Parathyroid adenoma (tissue), 2 donors: ENCODE results near the gene TARS1.

Experiments
- H2AFZ ChIP-seq: fragments of 300-600 bp; sonication (generic); one replicate; pipeline ENCODE4 v1.7.0; 2017; ENCODE audit warnings: antibody characterized with exemption, mild to moderate bottlenecking
- H3K27ac ChIP-seq: fragments of 300-600 bp; sonication (generic); one replicate; pipeline ENCODE4 v1.7.0; 2017
- H3K27me3 ChIP-seq: fragments of 300-600 bp; sonication (generic); one replicate; pipeline ENCODE4 v1.7.0; 2017; ENCODE audit warnings: low read length; ENCODE audit not compliant: control insufficient read depth, insufficient read depth
- H3K36me3 ChIP-seq: fragments of 300-600 bp; sonication (generic); one replicate; pipeline ENCODE4 v1.7.0; 2017; ENCODE audit warnings: low read length; ENCODE audit not compliant: control insufficient read depth, insufficient read depth
- H3K4me1 ChIP-seq: fragments of 300-600 bp; sonication (generic); one replicate; pipeline ENCODE4 v1.7.0; 2017; ENCODE audit warnings: control low read depth
- H3K4me2 ChIP-seq: fragments of 300-600 bp; sonication (generic); one replicate; pipeline ENCODE4 v1.7.0; 2017; ENCODE audit warnings: low read length
- H3K4me3 ChIP-seq: fragments of 300-600 bp; sonication (generic); one replicate; pipeline ENCODE4 v1.7.0; 2017; ENCODE audit warnings: low read depth, low read length
- H3K79me2 ChIP-seq: fragments of 300-600 bp; sonication (generic); one replicate; pipeline ENCODE4 v1.7.0; 2017; ENCODE audit warnings: control low read depth
- H3K9ac ChIP-seq: fragments of 300-600 bp; sonication (generic); one replicate; pipeline ENCODE4 v1.7.0; 2017; ENCODE audit warnings: mild to moderate bottlenecking
- H3K9me3 ChIP-seq: fragments of 300-600 bp; sonication (generic); one replicate; pipeline ENCODE4 v1.7.0; 2017; ENCODE audit warnings: low read length; ENCODE audit not compliant: control insufficient read depth
- CTCF ChIP-seq: fragments of 300-600 bp; sonication (generic); IDR thresholded peaks from one replicate; pipeline ENCODE4 v1.7.0; 2017; ENCODE audit warnings: antibody characterized with exemption, mild to moderate bottlenecking
- donor health status: primary hyperparathyroidism.

The TARS1 gene

GRCh38 chr5:33494466-33494865 lies 53.7 kb downstream of the TARS1 start:
- Histone ChIP-seq H3K4me2 (no peak overlapping the region), H3K9ac (no peak overlapping the region), H3K27ac (no peak overlapping the region), H3K36me3 (no peaks in the 10 kb centered on the region), H2AFZ (no peak overlapping the region), H3K4me1 (no peaks in the 10 kb centered on the region), H3K79me2 (no peaks in the 10 kb centered on the region), H3K27me3 (no peaks in the 10 kb centered on the region), H3K9me3 (no peaks in the 10 kb centered on the region), H3K4me3 (no peak overlapping the region)
- TF ChIP-seq CTCF, result no peak

GRCh38 chr5:33501260-33501659 lies 60.5 kb downstream of the TARS1 start:
- Histone ChIP-seq H3K9ac (no peak overlapping the region), H3K79me2 (no peaks in the 10 kb centered on the region), H3K4me1 (no peaks in the 10 kb centered on the region), H2AFZ (no peak overlapping the region), H3K4me3 (no peak overlapping the region), H3K27ac (no peak overlapping the region), H3K4me2 (no peak overlapping the region), H3K9me3 (no peaks in the 10 kb centered on the region), H3K27me3 (no peaks in the 10 kb centered on the region), H3K36me3 (no peaks in the 10 kb centered on the region)
- no peak for TF ChIP-seq CTCF

- Histone ChIP-seq H3K36me3 (no peaks in the 10 kb centered on the region), H3K4me1 (no peaks in the 10 kb centered on the region), H3K4me3 (no peak overlapping the region), H3K27ac (no peak overlapping the region), H3K4me2 (no peak overlapping the region), H2AFZ (no peak overlapping the region), H3K27me3 (no peaks in the 10 kb centered on the region), H3K79me2 (no peaks in the 10 kb centered on the region), H3K9me3 (no peaks in the 10 kb centered on the region), H3K9ac (no peak overlapping the region)
- no peak for TF ChIP-seq CTCF
Measured at GRCh38 chr5:33501899-33502298, 61.1 kb downstream of the TARS1 start.

GRCh38 chr5:33504570-33504969 lies 63.8 kb downstream of the TARS1 start:
- Histone ChIP-seq H3K27ac (no peak overlapping the region), H3K9me3 (no peaks in the 10 kb centered on the region), H3K4me2 (no peak overlapping the region), H3K27me3 (no peaks in the 10 kb centered on the region), H2AFZ (no peak overlapping the region), H3K79me2 (no peaks in the 10 kb centered on the region), H3K9ac (no peak overlapping the region), H3K36me3 (no peaks in the 10 kb centered on the region), H3K4me1 (no peaks in the 10 kb centered on the region), H3K4me3 (no peak overlapping the region)
- TF ChIP-seq CTCF, result no peak

- no peaks in the 10 kb centered on the region for H3K4me1 ChIP-seq
- H3K9me3 ChIP-seq, result no peaks in the 10 kb centered on the region
- no peak overlapping the region for H3K4me3 ChIP-seq
- no peak overlapping the region for H3K4me2 ChIP-seq
- no peaks in the 10 kb centered on the region for H3K36me3 ChIP-seq
- no peaks in the 10 kb centered on the region for H3K79me2 ChIP-seq
- H3K27me3 ChIP-seq, result no peaks in the 10 kb centered on the region
- no peak overlapping the region for H2AFZ ChIP-seq
- TF ChIP-seq CTCF, result no peak
- H3K9ac ChIP-seq, result no peak overlapping the region
- no peak overlapping the region for H3K27ac ChIP-seq
Measured at GRCh38 chr5:33507426-33507825, 66.7 kb downstream of the TARS1 start.
